ENCODE data around the gene PTMS. TPM values are rescaled to one million over a fixed set of nuclear protein-coding genes. Genes with fewer than 3 reads are reported as not detected.

Gene PTMS
- total RNA-seq, 1 experiment from 2014 or later = 422 TPM

DNA sequence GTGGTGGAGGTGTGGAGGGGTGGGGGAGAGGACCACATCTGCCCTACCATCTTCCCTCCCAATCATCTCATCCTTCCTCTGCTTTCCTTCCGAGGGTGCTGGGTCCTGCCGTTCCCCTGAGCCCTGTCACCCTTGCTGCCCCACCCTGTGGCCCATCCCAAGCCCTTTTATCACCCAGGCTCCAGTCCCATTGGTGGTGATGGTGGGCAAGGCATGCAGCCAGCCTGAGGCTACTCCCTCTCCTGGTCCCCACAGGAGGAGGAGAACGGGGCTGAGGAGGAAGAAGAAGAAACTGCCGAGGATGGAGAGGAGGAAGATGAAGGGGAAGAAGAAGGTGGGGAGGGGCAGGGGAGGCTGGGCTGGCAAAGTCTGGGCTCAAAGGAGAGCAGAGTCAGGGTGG, 3.5 kb downstream of the PTMS start:
- no peak overlapping the region for H2BK5ac ChIP-seq (ENCODE audit: insufficient read length, low read length)

More for the DNA sequence above, 3.5 kb downstream of the PTMS start:
- Mint-ChIP-seq H3K27me3 (ENCODE audit: low read depth) (peaks cover 21% of the 10 kb centered on the region), H3K4me1 (peaks cover 47 to 71% of the 10 kb centered on the region in 2 experiments), H3K27ac (peak overlapping the region in 1 of 3 experiments; percentile 98; a peak in 2 of 7 replicates), H3K36me3 (ENCODE audit: insufficient read depth in 1 of 3, low read depth in 3 of 3) (peaks cover 23 to 34% (median 31%) of the 10 kb centered on the region in 3 experiments; a peak in 6 of 7 replicates), H3K4me3 (peak overlapping the region; percentile 49 to 82; a peak in 3 of 5 replicates), H3K9me3 (peaks cover 0 to 1% of the 10 kb centered on the region in 2 experiments; a peak in 2 of 5 replicates)
- no peaks in the 10 kb centered on the region for H3K9me3 ChIP-seq (ENCODE audit: control insufficient read depth, low read depth, low read length)
- H2BK12ac ChIP-seq (ENCODE audit: insufficient read length, low read depth, low read length) = no peak overlapping the region
- no peaks in the 10 kb centered on the region for H3K79me1 ChIP-seq (ENCODE audit: insufficient read depth, low read depth, low read length, poor library complexity, severe bottlenecking)
- H3K18ac ChIP-seq (ENCODE audit: insufficient read length, low read depth, low read length) = no peak overlapping the region
- no peak overlapping the region for H3K9ac ChIP-seq (ENCODE audit: extremely low read depth, insufficient read length, low read length)
- WGBS (ENCODE audit: extremely low coverage, insufficient read length, low lambda C conversion rate) = no CpG with 5 or more reads among the region's 4 CpGs
- H3T11ph ChIP-seq (ENCODE audit: low read length) = no peak overlapping the region
- H4K5ac ChIP-seq (ENCODE audit: insufficient read length, low read depth, low read length) = no peak overlapping the region
- H3K56ac ChIP-seq (ENCODE audit: insufficient read length, low read depth, low read length) = no peak overlapping the region
- H3K79me2 ChIP-seq (ENCODE audit: insufficient read depth, low read length) = peaks cover 11% of the 10 kb centered on the region; the same call in 1 of the 2 replicates
- no peak overlapping the region for H2BK15ac ChIP-seq (ENCODE audit: low read depth, low read length)
- H3K4me1 ChIP-seq (ENCODE audit: insufficient read depth, low read length) = peaks cover 10% of the 10 kb centered on the region
- no peak overlapping the region for H2BK20ac ChIP-seq (ENCODE audit: low read depth, low read length, poor library complexity, severe bottlenecking)
- H3K14ac ChIP-seq (ENCODE audit: insufficient read depth, low read length) = no peak overlapping the region
- H3K27ac ChIP-seq (ENCODE audit: insufficient read length, low read depth, low read length) = no peak overlapping the region
- TF ChIP-seq, protein P1, sequence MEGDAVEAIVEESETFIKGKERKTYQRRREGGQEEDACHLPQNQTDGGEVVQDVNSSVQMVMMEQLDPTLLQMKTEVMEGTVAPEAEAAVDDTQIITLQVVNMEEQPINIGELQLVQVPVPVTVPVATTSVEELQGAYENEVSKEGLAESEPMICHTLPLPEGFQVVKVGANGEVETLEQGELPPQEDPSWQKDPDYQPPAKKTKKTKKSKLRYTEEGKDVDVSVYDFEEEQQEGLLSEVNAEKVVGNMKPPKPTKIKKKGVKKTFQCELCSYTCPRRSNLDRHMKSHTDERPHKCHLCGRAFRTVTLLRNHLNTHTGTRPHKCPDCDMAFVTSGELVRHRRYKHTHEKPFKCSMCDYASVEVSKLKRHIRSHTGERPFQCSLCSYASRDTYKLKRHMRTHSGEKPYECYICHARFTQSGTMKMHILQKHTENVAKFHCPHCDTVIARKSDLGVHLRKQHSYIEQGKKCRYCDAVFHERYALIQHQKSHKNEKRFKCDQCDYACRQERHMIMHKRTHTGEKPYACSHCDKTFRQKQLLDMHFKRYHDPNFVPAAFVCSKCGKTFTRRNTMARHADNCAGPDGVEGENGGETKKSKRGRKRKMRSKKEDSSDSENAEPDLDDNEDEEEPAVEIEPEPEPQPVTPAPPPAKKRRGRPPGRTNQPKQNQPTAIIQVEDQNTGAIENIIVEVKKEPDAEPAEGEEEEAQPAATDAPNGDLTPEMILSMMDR (conservative IDR thresholded peaks at IDR 0.05) = no peak
- peaks cover 3% of the 10 kb centered on the region; the same call in 1 of the 2 replicates for H3K27me3 ChIP-seq (ENCODE audit: insufficient read depth, low read length)
- no peak overlapping the region for H2BK120ac ChIP-seq (ENCODE audit: low read depth, low read length, poor library complexity, severe bottlenecking)
- H4K8ac ChIP-seq (replicated peaks; ENCODE audit: insufficient read length, low read depth, low read length) = no peak overlapping the region
- no peak overlapping the region for H2AFZ ChIP-seq (ENCODE audit: low read length)
- H2AK5ac ChIP-seq (ENCODE audit: insufficient read length, low read length) = no peak overlapping the region
- H3K23ac ChIP-seq (ENCODE audit: insufficient read length, low read depth, low read length) = no peak overlapping the region
- H4K20me1 ChIP-seq (ENCODE audit: control insufficient read depth, insufficient read depth, insufficient read length) = no peaks in the 10 kb centered on the region
- no peak overlapping the region for H3K4me2 ChIP-seq (ENCODE audit: insufficient read depth, insufficient read length, low read length)
- no peak for DNase-seq
- peaks cover 33% of the 10 kb centered on the region for H3K23me2 ChIP-seq (ENCODE audit: insufficient read length, low read depth, low read length, poor library complexity, severe bottlenecking)
- H3K4ac ChIP-seq (ENCODE audit: low read depth, low read length) = no peak overlapping the region
- H4K91ac ChIP-seq (ENCODE audit: insufficient read length, low read depth, low read length) = no peak overlapping the region
